ENCODE data around the gene G6PC3. TPM values are rescaled to one million over a fixed set of nuclear protein-coding genes. Genes with fewer than 3 reads are reported as not detected.

The G6PC3 gene
- total and polyA plus RNA-seq, 9 donors, result 14.4 to 56.7 (median 37.1) TPM

DNA sequence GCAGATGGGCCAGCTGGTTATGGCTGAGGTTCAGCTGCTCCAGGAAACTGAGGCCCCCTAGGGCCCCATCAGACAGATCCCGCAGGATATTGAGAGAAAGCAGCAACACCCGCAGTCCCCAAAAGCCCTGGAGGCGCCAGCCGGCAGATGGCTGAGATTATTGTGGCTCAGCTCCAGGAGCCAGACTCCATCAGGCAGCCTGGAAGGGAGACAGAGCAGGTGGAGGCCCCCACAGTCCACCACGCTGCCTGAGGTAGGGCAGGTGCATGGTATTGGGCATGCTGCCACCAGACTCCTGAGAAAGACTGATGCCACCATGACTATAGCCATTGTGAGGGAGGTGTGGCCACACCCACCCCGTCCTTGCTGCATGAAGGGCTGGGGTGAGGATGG lies 46.3 kb upstream of the G6PC3 start:
- intact Hi-C loops (cut with DNase I), result no loop called here
- 65 to 86% (median 66%) methylated on average over 6 of the region's 6 CpGs for WGBS, 3 donors
- no peak overlapping the region for H3K27ac ChIP-seq

DNA sequence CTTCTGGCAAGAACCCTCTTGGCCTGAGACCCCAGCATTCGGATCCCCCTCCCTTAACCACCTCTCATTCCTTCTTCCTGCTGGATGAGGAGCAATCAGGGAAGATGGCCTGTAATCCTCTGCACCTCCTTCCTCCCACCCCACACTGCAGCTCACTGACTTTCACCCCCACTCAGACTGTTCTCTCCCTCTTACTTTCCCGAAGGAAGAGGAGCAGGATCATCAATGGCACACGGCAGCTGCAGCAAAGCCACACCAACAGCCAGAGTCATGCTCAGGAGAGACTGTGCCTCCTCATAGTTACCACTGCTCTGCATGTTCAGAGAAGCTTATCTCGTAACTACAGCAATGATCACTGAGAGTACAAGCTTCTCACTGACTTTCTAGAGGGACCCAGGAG lies 45.7 kb upstream of the G6PC3 start:
- Histone ChIP-seq H3K4me3 (no peak overlapping the region), H3K36me3 (no peaks in the 10 kb centered on the region), H3K9me3 (no peaks in the 10 kb centered on the region), H3K27ac (no peak overlapping the region), H3K4me1 (ENCODE audit: insufficient read depth) (no peaks in the 10 kb centered on the region), H3K27me3 (no peaks in the 10 kb centered on the region)
- TF ChIP-seq POLR2A (IDR thresholded peaks at IDR 0.05) (no peak), CTCF (IDR thresholded peaks at IDR 0.05) (no peak), EP300 (IDR thresholded peaks at IDR 0.05) (no peak)
- intact Hi-C loops (cut with DNase I), result no loop called here
- DNase-seq, result no peak
- 74 to 82% (median 74%) methylated on average over 4 of the region's 4 CpGs for WGBS, 3 donors

More for the DNA sequence above, 46.3 kb upstream of the G6PC3 start:
- no peak for DNase-seq
- Histone ChIP-seq H3K27me3 (no peaks in the 10 kb centered on the region), H3K9me3 (no peaks in the 10 kb centered on the region), H3K4me3 (no peak overlapping the region), H3K4me1 (ENCODE audit: insufficient read depth) (no peaks in the 10 kb centered on the region), H3K36me3 (no peaks in the 10 kb centered on the region)
- TF ChIP-seq POLR2A (IDR thresholded peaks at IDR 0.05) (no peak), CTCF (IDR thresholded peaks at IDR 0.05) (no peak), EP300 (IDR thresholded peaks at IDR 0.05) (no peak)

- H3K9me3 ChIP-seq, result no peaks in the 10 kb centered on the region
- TF ChIP-seq CTCF (IDR thresholded peaks at IDR 0.05), result no peak
- TF ChIP-seq EP300 (IDR thresholded peaks at IDR 0.05), result no peak
- TF ChIP-seq POLR2A (IDR thresholded peaks at IDR 0.05), result no peak
- H3K4me3 ChIP-seq, result no peak overlapping the region
- H3K27me3 ChIP-seq, result no peaks in the 10 kb centered on the region
- intact Hi-C loops (cut with DNase I), result no loop called here
- H3K27ac ChIP-seq, result no peak overlapping the region
- H3K36me3 ChIP-seq, result no peaks in the 10 kb centered on the region
- no peaks in the 10 kb centered on the region for H3K4me1 ChIP-seq (ENCODE audit: insufficient read depth)
- no peak for DNase-seq
- 75 to 78% (median 77%) methylated on average over 5 of the region's 5 CpGs for WGBS, 3 donors
Observed at GRCh38 chr17:44029736-44030135, 40.8 kb upstream of the G6PC3 start.

GRCh38 chr17:44030482-44030881 lies 40.1 kb upstream of the G6PC3 start:
- WGBS, 3 donors, result 81 to 91% (median 89%) methylated on average over 3 of the region's 3 CpGs
- Histone ChIP-seq H3K4me3 (no peak overlapping the region), H3K4me1 (ENCODE audit: insufficient read depth) (no peaks in the 10 kb centered on the region), H3K36me3 (no peaks in the 10 kb centered on the region), H3K27me3 (no peaks in the 10 kb centered on the region), H3K9me3 (no peaks in the 10 kb centered on the region), H3K27ac (no peak overlapping the region)
- TF ChIP-seq EP300 (IDR thresholded peaks at IDR 0.05) (no peak), POLR2A (IDR thresholded peaks at IDR 0.05) (no peak), CTCF (IDR thresholded peaks at IDR 0.05) (no peak)
- DNase-seq, result no peak
- intact Hi-C loops (cut with DNase I), result no loop called here

Measured in ovary (tissue), 9 donors.